NCI-H2196 (cell line): ENCODE data around the gene ARTN.

Experiments
- DNase-seq: peaks from one replicate; lab custom pipeline; 2025; ENCODE audit not compliant: unreplicated experiment; lab: John Stamatoyannopoulos, UW

Gene ARTN

GRCh38 chr1:43947061-43947873 is 13.7 kb downstream of the ARTN start:
- DNase-seq, result no peak

- DNase-seq, result no peak
These were observed 14.4 kb downstream of the ARTN start for GRCh38 chr1:43947874-43948437.

GRCh38 chr1:43949678-43950077 is 16.1 kb downstream of the ARTN start:
- no peak for DNase-seq

- DNase-seq, result no peak
These were observed 17.7 kb downstream of the ARTN start for GRCh38 chr1:43951021-43951985.

GRCh38 chr1:43952731-43953346 is 19.2 kb downstream of the ARTN start:
- DNase-seq, result peak; percentile 89

- no peak for DNase-seq
These were observed 19.8 kb downstream of the ARTN start for GRCh38 chr1:43953361-43953760.

- DNase-seq, result no peak
These were observed 20.4 kb downstream of the ARTN start for GRCh38 chr1:43954036-43954435.

- no peak for DNase-seq
These were observed 22.6 kb downstream of the ARTN start for GRCh38 chr1:43956234-43956633.

GRCh38 chr1:43957407-43958040 is 23.9 kb downstream of the ARTN start:
- no peak for DNase-seq

GRCh38 chr1:43958351-43959255 is 25.0 kb downstream of the ARTN start:
- DNase-seq, result no peak

GRCh38 chr1:43960798-43961197 is 27.2 kb downstream of the ARTN start:
- DNase-seq, result no peak

GRCh38 chr1:43961692-43962091 is 28.1 kb downstream of the ARTN start:
- no peak for DNase-seq

- DNase-seq, result no peak
These were observed 28.7 kb downstream of the ARTN start for GRCh38 chr1:43962324-43962723.

- no peak for DNase-seq
These were observed 29.4 kb downstream of the ARTN start for GRCh38 chr1:43963006-43963405.

- no peak for DNase-seq
These were observed 30.3 kb downstream of the ARTN start for GRCh38 chr1:43963890-43964289.

GRCh38 chr1:43965316-43965715 is 31.7 kb downstream of the ARTN start:
- no peak for DNase-seq

GRCh38 chr1:43968348-43968948 is 34.8 kb downstream of the ARTN start:
- DNase-seq, result no peak

GRCh38 chr1:43969416-43969745 is 35.8 kb downstream of the ARTN start:
- DNase-seq, result no peak

- DNase-seq, result peak; percentile 97
These were observed 36.3 kb downstream of the ARTN start, which contains the start of gene DPH2 for GRCh38 chr1:43969746-43970466. TSS of gene DPH2 (plus strand) at chr1:43970010. CDS start at chr1:43970176, 166 bp downstream.
